Stomach (tissue), 9 donors: ENCODE results near the gene IQSEC1. TPM values are rescaled to one million over a fixed set of nuclear protein-coding genes. Genes with fewer than 3 reads are reported as not detected.

Experiments
- DNase-seq, 2 donors: peaks; one replicate each; pipeline versions ENCODE4 v3.0.0 to v3.0.0-alpha.2; 2013 to 2019
- H3K27ac ChIP-seq, 5 donors: fragments of 200-600 bp in 4 of 5; sonication (generic) in 4 of 5; one replicate each; pipeline ENCODE4 v1.5.1; 2013 to 2019; ENCODE audit warnings: mild to moderate bottlenecking in 1 of 5, moderate library complexity in 1 of 5
- H3K27me3 ChIP-seq, 3 donors: fragments of 200-600 bp; sonication (generic); one replicate each; pipeline ENCODE4 v1.5.1; 2017 to 2019; ENCODE audit warnings: mixed run types in 1 of 3
- H3K36me3 ChIP-seq, 4 donors: fragments of 200-600 bp; sonication (generic); 1 replicate in 3 of 4; 2 replicates in 1 of 4; pipeline ENCODE4 v1.5.1; 2016 to 2019
- H3K4me1 ChIP-seq, 4 donors: fragments of 200-600 bp; sonication (generic); one replicate each; pipeline ENCODE4 v1.5.1; 2016 to 2019
- H3K4me3 ChIP-seq, 4 donors: fragments of 200-600 bp; sonication (generic) in 3 of 4; one replicate each; pipeline ENCODE4 v1.5.1; 2016 to 2019; ENCODE audit warnings: mild to moderate bottlenecking in 1 of 4
- H3K9me3 ChIP-seq, 4 donors: fragments of 200-600 bp; sonication (generic); one replicate each; pipeline ENCODE4 v1.5.1; 2016 to 2019
- CTCF ChIP-seq, 7 experiments: fragments of 450-650 bp in 4 of 7; fragments of 200-600 bp in 3 of 7; sonication (generic) in 3 of 7; IDR thresholded peaks; one replicate each; pipeline ENCODE4 v1.5.1; 2016 to 2019; ENCODE audit warnings: antibody characterized with exemption in 7 of 7, control low read depth in 2 of 7, mild to moderate bottlenecking in 1 of 7
- EP300 ChIP-seq: sonication (generic); formaldehyde crosslinking; IDR thresholded peaks from one replicate; pipeline ENCODE4 v1.6.1; 2017; ENCODE audit warnings: antibody characterized with exemption
- POLR2A ChIP-seq, 4 donors: fragments of 450-650 bp; IDR thresholded peaks; one replicate each; pipeline ENCODE4 v1.6.1; 2016; ENCODE audit warnings: antibody characterized with exemption in 4 of 4, control low read depth in 2 of 4, mild to moderate bottlenecking in 1 of 4, moderate library complexity in 1 of 4
- POLR2AphosphoS5 ChIP-seq, 3 donors: sonication (generic); formaldehyde crosslinking; IDR thresholded peaks; one replicate each; pipeline ENCODE4 v1.6.1; 2016; ENCODE audit warnings: antibody characterized with exemption in 3 of 3
- WGBS, 5 donors: extraction: QIAGEN DNeasy Blood & Tissue Kit in 3 of 5; methylation state at CpG; one replicate each; pipeline versions ENCODE4 v1.1.5 to v1.1.7; 2013 to 2018; 5-methylcytosine and 5-hydroxymethylcytosine counted together
- intact Hi-C: fragments of 100-400 bp; cut with DNase I; formaldehyde crosslinking; loops from one replicate; pipeline ENCODE4 v1.15.1; 2023; ENCODE audit warnings: low total_unique reads
- polyA plus RNA-seq, 3 donors: library from polyadenylated mRNA; stranded (reverse); fragments of 200-250 nt; gene quantifications; one replicate each; pipeline ENCODE4 v1.2.3, GENCODE V29; 2013
- total RNA-seq, 5 donors: library from RNA; depleted of rRNA; stranded (reverse); fragments of >200 nt; gene quantifications; one replicate each; pipeline versions ENCODE4 v1.1.0 to v1.2.3, GENCODE V29; 2014 to 2016
- donor health status: healthy with polysubstance abuse.
- donor health status: Bipolar disorder and iron deficiency.
- donor health status: healthy.

IQSEC1 gene
- total and polyA plus RNA-seq, 8 donors, result 6.7 to 46.9 (median 20.8) TPM

GRCh38 chr3:13052191-13052820, 20.9 kb downstream of the IQSEC1 start:
- Histone ChIP-seq H3K9me3 (no peaks in the 10 kb centered on the region), H3K27ac (no peak overlapping the region), H3K4me3 (no peak overlapping the region), H3K4me1 (no peaks in the 10 kb centered on the region), H3K36me3 (no peaks in the 10 kb centered on the region), H3K27me3 (peaks cover 0 to 5% (median 0%) of the 10 kb centered on the region in 3 donors)
- intact Hi-C loops, result no loop called here
- DNase-seq, result no peak
- TF ChIP-seq CTCF (IDR thresholded peaks at IDR 0.05) (no peak), POLR2AphosphoS5 (IDR thresholded peaks at IDR 0.05) (no peak), EP300 (no peak), POLR2A (IDR thresholded peaks at IDR 0.05) (no peak)
- WGBS, 5 donors, result 88 to 91% (median 90%) methylated on average over 14 to 16 of the region's 16 CpGs

- peaks cover 0 to under 1% (median 0%) of the 10 kb centered on the region in 4 donors for H3K4me1 ChIP-seq
- no peak overlapping the region for H3K4me3 ChIP-seq
- 79 to 86% (median 82%) methylated on average over 6 of the region's 6 CpGs for WGBS, 5 donors
- no peaks in the 10 kb centered on the region for H3K9me3 ChIP-seq
- H3K36me3 ChIP-seq, result no peaks in the 10 kb centered on the region
- no peak for TF ChIP-seq POLR2A (IDR thresholded peaks at IDR 0.05)
- TF ChIP-seq CTCF (IDR thresholded peaks at IDR 0.05), result no peak
- TF ChIP-seq POLR2AphosphoS5 (IDR thresholded peaks at IDR 0.05), result no peak
- no peak for TF ChIP-seq EP300
- no peak for DNase-seq
- peaks cover 0 to 5% (median 0%) of the 10 kb centered on the region in 3 donors for H3K27me3 ChIP-seq
- no peak overlapping the region for H3K27ac ChIP-seq
- intact Hi-C loops, result no loop called here
These were observed 21.6 kb downstream of the IQSEC1 start for GRCh38 chr3:13051581-13051980.

- H3K9me3 ChIP-seq, result no peaks in the 10 kb centered on the region
- peaks cover 0 to 6% (median 0%) of the 10 kb centered on the region in 4 donors for H3K4me1 ChIP-seq
- no peak for DNase-seq
- H3K36me3 ChIP-seq, result no peaks in the 10 kb centered on the region
- no peak for TF ChIP-seq CTCF (IDR thresholded peaks at IDR 0.05)
- no peak for TF ChIP-seq POLR2AphosphoS5 (IDR thresholded peaks at IDR 0.05)
- no peak for TF ChIP-seq EP300
- TF ChIP-seq POLR2A (IDR thresholded peaks at IDR 0.05), result no peak
- WGBS, 5 donors, result 48 to 83% (median 69%) methylated on average over 2 of the region's 2 CpGs
- intact Hi-C loops, result no loop called here
- H3K27me3 ChIP-seq, result peaks cover 0 to 5% (median 0%) of the 10 kb centered on the region in 3 donors
- H3K27ac ChIP-seq, result no peak overlapping the region
- H3K4me3 ChIP-seq, result no peak overlapping the region
These were observed 22.2 kb downstream of the IQSEC1 start for GRCh38 chr3:13051066-13051465.

DNA sequence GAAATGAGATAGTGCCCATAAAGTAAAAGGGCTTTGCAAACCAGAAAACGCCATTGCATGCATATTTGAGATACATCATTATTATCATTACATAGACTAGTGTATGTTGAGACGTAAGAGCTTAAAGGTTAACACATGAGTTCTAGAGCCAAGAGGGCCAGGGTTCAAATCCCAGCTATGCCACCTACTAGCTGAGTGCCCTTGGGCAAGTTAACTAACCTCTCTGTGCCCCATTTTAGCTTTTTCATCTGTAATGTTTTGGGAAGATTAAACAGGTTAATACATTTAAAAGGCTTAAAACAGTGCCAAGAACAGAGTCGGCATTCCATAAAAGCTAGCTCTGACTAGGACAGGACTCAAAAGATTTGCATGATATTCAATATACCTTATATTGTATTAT, 22.8 kb downstream of the IQSEC1 start:
- Histone ChIP-seq H3K4me1 (peaks cover 0 to 8% (median 0%) of the 10 kb centered on the region in 4 donors), H3K27ac (no peak overlapping the region), H3K4me3 (no peak overlapping the region), H3K27me3 (peaks cover 0 to 5% (median 0%) of the 10 kb centered on the region in 3 donors), H3K9me3 (no peaks in the 10 kb centered on the region), H3K36me3 (no peaks in the 10 kb centered on the region)
- DNase-seq, result no peak
- WGBS, 5 donors, result 84 to 94% (median 91%) methylated on average over 3 of the region's 3 CpGs
- intact Hi-C loops, result no loop called here
- TF ChIP-seq POLR2AphosphoS5 (IDR thresholded peaks at IDR 0.05), result no peak
- TF ChIP-seq CTCF (IDR thresholded peaks at IDR 0.05), result no peak
- TF ChIP-seq POLR2A (IDR thresholded peaks at IDR 0.05), result no peak
- no peak for TF ChIP-seq EP300
